ENCODE data around the gene GRB2. TPM values are rescaled to one million over a fixed set of nuclear protein-coding genes. Genes with fewer than 3 reads are reported as not detected.

GRB2 gene
- total RNA-seq, 1 experiment from 2014 or later, result 92.6 TPM

GRCh38 chr17:75273977-75274708 lies 131.3 kb downstream of the GRB2 start:
- no peak for DNase-seq (ENCODE audit: low spot score)
- Mint-ChIP-seq H3K27ac (no peak overlapping the region), H3K4me1 (peaks cover 8% of the 10 kb centered on the region), H3K4me3 (no peak overlapping the region), H3K9me3 (no peaks in the 10 kb centered on the region), H3K36me3 (peaks cover 20% of the 10 kb centered on the region), H3K27me3 (ENCODE audit: low read depth) (no peaks in the 10 kb centered on the region)
- TF ChIP-seq ZSCAN18 (CRISPR knock-in tag; IDR thresholded peaks at IDR 0.05) (no peak), MLX (CRISPR knock-in tag; IDR thresholded peaks at IDR 0.05) (no peak), E2F5 (CRISPR knock-in tag; IDR thresholded peaks at IDR 0.05) (no peak), SMAD4 (CRISPR knock-in tag; IDR thresholded peaks at IDR 0.05) (no peak), FOXK1 (CRISPR knock-in tag; IDR thresholded peaks at IDR 0.05) (no peak), ATF1 (CRISPR knock-in tag; IDR thresholded peaks at IDR 0.05) (no peak), USF2 (CRISPR knock-in tag; IDR thresholded peaks at IDR 0.05) (no peak), GRHL2 (CRISPR knock-in tag; IDR thresholded peaks at IDR 0.05; ENCODE audit: insufficient replicate concordance, severe bottlenecking) (no peak), MYBL2 (CRISPR knock-in tag; IDR thresholded peaks at IDR 0.05) (no peak), NFYB (CRISPR knock-in tag; conservative IDR thresholded peaks at IDR 0.05; ENCODE audit: low read depth) (no peak), NR3C1 (CRISPR knock-in tag; conservative IDR thresholded peaks at IDR 0.05; ENCODE audit: low read depth) (no peak), ESRRA (CRISPR knock-in tag; IDR thresholded peaks at IDR 0.05; ENCODE audit: borderline replicate concordance) (no peak), SMAD3 (CRISPR knock-in tag; IDR thresholded peaks at IDR 0.05; ENCODE audit: borderline replicate concordance) (no peak), ZBTB43 (CRISPR knock-in tag; IDR thresholded peaks at IDR 0.05) (no peak), ZNF219 (CRISPR knock-in tag; IDR thresholded peaks at IDR 0.05; ENCODE audit: borderline replicate concordance) (no peak)
- ChIA-PET CTCF (interaction anchor here (1.7 kb wide), 1 partner anchor 15 kb away, joined by 6 read pairs; the partner anchor contains the start of gene SLC25A19), POLR2A (interaction anchor here (1.2 kb wide), 1 partner anchor 15 kb away, joined by 4 read pairs; the partner anchor contains the start of gene SLC25A19)
- ATAC-seq, result no peak

GRCh38 chr17:75272848-75273184 lies 132.7 kb downstream of the GRB2 start:
- Mint-ChIP-seq H3K9me3 (no peaks in the 10 kb centered on the region), H3K4me3 (peak overlapping the region; percentile 79), H3K4me1 (peaks cover 15% of the 10 kb centered on the region), H3K27me3 (ENCODE audit: low read depth) (no peaks in the 10 kb centered on the region), H3K36me3 (peaks cover 20% of the 10 kb centered on the region), H3K27ac (peak overlapping the region; percentile 26; the same call in 1 of the 2 replicates)
- ATAC-seq (no peak), DNase-seq (ENCODE audit: low spot score) (no peak)
- ChIA-PET CTCF (interaction anchor here (0.6 to 8.7 kb wide), 7 partner anchors 11 to 140 kb away, joined by 3 to 155 read pairs (median 32); partner anchors contain the start of genes GGA3, MRPS7 and SLC25A19), POLR2A (interaction anchor here (1.1 kb wide), 1 partner anchor 16 kb away, joined by 3 read pairs; the partner anchor contains the start of gene SLC25A19)
- TF ChIP-seq MLX (CRISPR knock-in tag; IDR thresholded peaks at IDR 0.05) (no peak), ZNF512 (CRISPR knock-in tag; IDR thresholded peaks at IDR 0.05; ENCODE audit: borderline replicate concordance) (no peak), JUN (CRISPR knock-in tag; IDR thresholded peaks at IDR 0.05) (no peak), ERG (CRISPR knock-in tag; IDR thresholded peaks at IDR 0.05) (no peak), ZNF138 (CRISPR knock-in tag; conservative IDR thresholded peaks at IDR 0.05) (no peak), ESRRA (CRISPR knock-in tag; IDR thresholded peaks at IDR 0.05; ENCODE audit: borderline replicate concordance) (no peak), ZNF219 (CRISPR knock-in tag; IDR thresholded peaks at IDR 0.05; ENCODE audit: borderline replicate concordance) (no peak), PRDM15 (CRISPR knock-in tag; IDR thresholded peaks at IDR 0.05) (no peak)
